Measurements from ENCODE around the gene HAVCR1.
"Not testable (repeated sequence)": the region's sequence is repeated elsewhere in the genome, so short reads cannot be mapped to it uniquely, and the experiment has no call there.

HAVCR1 gene

DNA sequence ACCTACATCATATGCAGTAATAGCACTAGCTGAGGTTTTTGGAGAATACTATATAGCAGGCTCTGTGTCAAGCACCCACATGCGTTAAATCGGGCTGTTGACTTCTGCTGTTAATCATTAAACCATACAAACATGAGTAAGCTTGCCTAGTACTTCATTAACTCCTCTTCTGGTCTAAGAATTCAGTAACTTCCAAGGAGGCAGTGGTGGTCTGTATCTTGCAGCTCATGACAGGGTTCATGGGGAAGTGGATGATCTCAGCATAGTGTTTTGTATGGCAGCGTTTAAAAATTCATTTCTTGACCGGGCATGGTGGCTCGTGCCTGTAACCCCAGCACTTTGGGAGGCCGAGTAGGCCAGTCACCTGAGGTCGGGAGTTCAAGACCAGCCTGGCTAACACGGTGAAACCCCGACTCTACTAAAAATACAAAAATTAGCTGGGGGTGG, at the start of gene HAVCR1:
Gene HAVCR1 (minus strand): TSS at position 24 of the 447 bp plus-strand sequence. CDS start 1,173 bp downstream, outside the sequence.
- DNase-seq = no peak

DNA sequence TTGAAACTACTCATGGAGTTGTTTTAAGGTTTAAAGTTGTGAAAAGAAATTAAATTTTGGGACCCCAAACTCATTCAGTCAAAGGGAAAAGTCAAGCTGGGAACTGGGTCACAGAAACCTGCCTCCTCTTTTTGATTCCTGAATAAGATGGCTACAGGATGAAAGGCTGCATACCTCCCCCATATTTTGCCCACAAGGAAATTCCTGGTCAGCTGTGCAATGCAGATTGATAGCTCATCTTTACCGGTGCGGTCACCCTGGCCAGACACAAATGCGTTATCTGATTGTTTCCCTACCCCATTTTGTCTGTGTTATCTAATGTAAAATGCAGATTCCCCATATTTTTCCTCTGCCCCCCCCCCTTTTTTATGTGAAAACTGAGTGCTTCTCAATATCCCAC, 48.6 kb upstream of the HAVCR1 start:
- no peak for DNase-seq

DNA sequence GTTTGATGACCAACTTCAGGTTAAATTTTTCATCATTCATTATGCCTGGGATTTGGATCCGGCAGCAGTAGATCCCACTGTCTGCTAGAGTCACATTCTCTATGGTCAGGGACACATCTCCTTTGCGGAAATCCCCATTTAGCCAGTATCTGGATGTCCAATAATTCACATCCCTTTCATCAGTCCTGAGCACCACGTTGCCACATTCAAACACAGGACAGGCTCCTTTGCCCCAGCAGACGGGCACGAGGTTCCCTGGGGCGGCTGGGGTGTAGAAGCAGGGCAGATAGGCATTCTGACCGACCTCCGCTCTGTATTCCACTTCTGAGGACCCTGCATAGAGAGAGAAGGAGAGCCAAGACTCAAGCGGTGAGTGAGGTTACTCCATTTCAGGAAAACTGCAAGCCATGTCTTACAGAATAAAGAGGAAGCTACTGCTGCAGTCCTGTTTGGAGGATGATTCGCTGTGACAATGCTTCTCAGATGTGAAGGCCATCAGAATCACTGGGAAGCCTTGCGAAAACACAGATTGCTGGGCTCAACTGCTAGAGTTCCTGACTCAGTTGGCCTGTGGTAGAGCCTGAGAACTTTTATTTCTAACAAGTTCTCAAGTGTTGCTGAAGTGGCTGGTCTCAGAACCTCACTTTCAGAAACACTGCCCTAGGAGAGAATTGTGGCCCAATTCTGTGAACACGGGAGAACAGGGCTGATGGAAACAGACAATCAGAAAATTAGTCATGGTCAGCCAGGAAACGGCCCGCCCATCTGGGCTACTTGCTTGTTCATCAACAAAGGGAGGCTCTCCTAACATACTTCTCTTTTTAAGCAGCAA, 47.9 kb upstream of the HAVCR1 start:
- DNase-seq = no peak

DNA sequence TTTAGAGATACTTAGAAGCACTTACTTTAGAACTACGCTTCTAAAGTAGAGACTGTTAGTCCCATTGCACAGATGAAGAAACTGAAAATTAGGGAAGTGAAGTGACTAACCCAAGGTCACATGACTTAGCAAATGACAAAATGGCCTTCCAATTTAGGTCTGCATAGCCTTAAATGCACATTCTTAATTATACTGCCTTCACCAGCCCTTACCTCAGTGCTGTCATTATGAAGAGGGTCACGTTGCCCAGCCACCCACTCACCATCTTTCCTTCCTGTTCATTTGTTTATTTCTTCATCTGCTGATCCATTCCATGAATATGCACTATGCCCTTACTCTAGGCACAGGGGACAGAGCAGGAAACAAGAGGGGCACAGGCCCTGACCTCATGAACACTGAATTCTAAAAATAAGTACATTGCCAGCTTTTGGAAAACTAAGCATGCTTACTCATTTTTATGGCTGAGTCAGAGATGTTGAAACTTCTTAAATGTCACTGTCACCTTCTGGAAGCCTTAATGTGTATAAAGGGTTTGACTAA, 41.3 kb upstream of the HAVCR1 start:
- no peak for DNase-seq

DNA sequence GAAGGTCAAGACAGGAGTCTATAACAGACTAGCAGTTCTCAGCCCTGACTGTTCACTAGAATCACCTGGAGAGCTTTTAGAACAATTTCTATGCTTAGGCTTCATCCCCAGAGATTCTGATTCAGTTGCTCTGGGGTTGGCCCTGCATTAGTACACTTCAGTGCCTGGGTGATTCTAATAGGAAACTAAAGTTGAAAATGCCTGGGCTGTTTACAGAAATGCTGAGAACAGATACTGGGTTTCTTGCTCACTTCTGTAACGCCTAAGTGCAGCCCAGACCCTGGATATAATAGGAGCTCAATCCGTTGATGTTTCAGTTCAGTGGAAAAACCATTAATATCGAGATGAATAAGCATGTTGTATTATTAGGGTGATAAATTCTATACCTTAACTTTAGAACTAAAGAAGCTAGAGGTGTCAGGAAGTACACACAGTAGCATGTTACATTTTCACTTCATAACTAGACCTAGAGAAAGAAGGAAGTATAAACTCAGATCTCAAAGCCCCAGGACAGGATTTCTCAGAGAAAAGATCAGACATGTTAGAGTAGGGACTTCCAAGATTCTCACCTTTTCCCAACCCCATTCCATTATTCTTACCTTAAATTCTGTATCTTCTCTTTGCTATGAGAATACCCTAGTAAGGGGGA, 29.6 kb upstream of the HAVCR1 start:
- no peak for DNase-seq

DNA sequence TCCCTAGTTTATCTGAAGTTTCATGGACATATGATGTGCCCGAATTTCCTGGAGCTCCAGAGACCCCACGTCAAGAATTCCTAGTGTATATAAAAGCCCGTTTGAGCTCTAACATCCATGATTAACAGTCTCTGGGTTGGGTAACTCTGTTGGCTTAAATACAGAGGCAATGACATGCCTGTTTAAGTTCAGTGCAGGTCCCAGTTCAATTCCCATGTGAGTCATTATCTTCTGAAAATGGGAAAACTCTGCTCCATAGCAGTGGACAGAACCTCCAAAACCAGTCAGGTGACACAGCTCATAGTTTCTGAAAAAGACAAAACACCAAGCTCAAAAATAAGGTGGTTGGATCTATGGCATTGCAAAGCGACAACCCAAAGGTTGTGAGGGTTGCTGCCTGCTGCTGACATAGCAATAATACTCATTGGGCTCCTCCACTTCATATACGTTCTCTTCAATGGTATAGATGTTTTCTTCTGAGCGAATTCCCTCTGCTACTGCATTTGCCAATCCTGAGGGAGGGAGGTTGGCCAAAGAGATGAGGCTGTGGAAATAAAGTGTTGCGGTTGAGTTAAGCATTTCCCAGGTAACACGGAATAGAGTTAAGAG, 27.9 kb upstream of the HAVCR1 start:
- DNase-seq = no peak

DNA sequence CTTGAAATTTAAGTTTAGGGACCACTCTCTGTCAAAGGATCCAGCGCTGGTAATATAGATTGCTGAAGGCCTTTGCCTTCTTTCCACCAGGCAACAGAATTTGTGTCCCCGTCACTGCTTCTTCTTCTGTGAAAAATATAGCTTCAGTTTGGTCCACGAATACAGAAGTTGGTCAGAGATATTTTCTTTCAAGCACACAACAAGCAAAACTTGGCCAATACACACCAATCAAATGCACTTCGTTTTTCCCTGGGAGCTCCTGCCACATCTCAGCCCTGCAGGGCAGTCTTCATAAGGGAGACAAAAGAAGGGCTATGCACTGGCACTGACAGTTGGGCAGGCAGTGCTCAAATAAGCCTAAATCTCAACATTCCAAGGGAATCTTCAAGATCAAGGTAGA, 27.0 kb upstream of the HAVCR1 start:
- no peak for DNase-seq

DNA sequence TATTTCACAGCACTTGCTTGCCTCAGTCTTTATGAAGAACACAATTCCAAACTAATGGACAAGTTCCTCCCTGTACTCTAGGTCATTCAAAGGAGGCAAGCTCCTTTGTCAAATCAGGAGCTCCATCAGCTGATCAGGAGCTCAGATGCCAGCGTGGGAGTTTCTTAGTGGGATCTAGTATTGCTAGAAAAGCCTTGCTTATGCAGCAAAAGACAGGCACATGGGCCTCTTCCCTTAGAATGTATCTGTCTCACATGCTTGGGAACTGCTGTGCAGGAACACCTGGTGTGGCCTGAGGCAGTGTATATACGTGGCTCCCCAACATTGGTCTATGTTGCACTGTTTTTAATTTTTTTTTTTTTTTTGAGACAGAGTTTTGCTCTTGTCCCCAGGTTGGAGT, 21.4 kb upstream of the HAVCR1 start:
- DNase-seq = no peak

DNA sequence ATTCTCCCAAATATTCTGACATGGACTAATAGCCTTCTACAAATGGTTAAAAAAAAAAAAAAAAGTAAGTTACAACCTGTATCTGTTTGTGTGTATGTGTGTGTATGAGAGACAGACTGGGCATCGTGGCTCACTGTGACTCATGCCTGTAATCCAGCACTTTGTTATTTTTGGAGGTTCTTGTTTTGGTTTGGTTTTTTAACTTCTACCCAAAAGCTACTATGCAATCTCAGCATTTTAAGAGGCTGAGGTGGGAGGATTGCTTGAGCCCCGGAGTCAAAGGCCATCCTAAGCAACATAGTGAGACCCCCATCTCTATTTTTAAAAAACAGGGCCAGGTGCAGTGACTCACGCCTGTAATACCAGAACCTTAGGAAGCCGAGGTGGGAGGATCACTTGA, 17.6 kb upstream of the HAVCR1 start:
- no peak for DNase-seq

DNA sequence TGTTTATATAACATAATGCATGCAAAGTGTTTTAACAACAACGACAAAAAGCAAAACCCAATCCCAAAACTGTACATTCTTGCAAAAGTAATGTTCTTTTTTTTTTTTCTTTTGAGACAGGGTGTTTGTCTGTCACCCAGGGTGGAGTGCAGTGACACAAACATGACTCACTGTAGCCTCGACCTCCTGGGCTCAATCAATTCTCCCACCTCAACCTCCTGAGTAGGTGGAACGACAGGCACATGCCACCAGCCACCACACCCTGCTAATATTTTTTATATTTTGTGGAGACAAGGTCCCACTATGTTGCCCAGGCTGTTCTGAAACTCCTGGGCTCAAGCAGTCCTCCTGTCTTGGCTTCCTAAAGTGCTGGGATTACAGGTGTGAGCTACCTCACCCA, 13.6 kb upstream of the HAVCR1 start:
- DNase-seq = no peak

DNA sequence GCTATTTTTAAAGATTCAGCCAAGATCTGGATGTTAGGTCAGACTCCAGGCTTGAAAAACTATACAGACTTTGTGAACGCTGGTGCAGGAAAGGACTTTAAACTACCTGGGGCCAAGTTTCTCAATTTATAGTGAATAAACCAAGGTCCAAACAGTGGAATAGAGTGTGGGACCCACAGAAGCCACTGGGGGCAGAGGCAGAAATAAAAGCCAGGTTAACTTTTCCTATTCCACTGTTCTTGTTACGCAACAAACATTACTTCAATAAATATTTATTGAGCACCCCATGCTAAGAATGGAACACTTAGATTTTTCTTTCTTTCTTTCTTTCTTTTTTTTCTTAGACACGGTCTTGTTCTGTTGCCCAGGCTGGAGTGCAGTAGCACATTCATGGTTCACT, 11.0 kb upstream of the HAVCR1 start:
- DNase-seq = no peak

DNA sequence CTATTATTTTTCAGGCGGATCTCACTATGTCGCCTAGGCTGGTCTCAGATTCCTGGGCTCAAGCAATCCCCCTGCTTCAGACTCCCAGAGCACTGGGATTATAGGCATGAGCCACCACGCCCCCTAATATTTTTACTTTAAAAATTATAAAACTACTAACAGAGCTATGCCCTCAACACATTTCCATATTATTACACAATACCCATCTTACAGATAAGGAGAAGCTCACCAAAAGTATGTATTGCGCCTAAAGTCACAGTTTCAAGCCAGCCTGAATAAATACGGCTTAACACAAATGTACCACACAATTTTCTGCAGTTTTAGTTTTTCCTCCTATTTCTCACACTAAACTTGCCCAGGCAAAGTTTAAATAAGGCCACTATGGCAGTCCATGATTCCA, 9.9 kb upstream of the HAVCR1 start:
- DNase-seq = no peak

DNA sequence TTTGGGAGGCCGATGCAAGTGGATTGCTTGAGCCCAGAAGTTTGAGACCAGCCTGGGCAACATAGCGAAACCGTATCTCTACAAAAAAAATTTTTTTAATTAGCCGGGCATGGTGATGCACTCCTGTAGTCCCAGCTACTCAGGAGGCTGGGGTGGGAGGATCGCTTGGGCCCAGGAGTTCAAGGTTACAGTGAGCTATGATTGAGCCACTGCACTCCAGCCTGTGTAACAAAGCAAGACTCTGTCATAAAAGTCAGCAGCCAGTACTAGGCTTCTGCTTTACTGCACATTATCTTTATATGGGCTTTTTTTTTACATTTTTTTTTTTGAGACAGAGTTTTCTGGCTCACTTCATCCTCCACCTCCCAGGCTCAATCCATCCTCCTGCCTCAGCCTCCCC, 9.4 kb upstream of the HAVCR1 start:
- DNase-seq = no peak

DNA sequence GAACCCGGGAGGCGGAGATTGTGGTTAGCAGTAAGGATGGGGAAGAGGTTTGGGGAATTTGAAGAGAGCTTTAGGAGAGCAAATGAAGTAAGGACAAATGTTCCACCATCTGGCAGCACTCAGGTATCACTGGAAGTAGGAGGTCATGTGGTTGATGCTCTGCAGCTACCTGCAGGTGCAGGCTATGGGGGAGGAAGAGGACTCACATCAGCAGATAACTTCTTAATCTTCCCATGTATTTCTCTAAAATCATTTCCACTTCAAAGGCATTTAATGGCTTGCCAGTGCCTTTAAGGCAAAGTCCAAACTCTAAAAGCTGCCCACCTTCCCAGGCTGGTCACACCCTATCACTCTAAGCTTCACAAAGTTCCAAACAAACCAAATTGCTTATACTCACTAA, 8.1 kb upstream of the HAVCR1 start:
- no peak for DNase-seq

DNA sequence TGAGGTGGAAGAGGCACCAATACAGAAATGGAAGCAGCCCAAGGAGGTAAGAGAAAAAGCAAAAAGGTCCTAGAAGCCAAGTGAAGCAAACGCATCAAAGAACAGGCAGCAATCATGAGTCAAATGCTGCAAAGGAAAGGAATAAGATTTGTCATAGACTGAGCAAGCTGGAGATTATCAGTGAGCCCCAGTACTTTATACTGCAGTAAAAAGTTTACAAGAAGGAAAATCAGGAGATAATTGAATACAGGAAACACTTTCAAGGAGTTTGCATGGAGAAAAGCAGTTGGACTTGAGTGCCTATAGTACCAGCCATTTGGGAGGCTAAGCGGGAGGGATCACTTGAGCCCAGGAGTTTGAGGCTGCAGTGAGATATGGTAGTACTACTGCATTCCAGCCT, 7.2 kb upstream of the HAVCR1 start:
- no peak for DNase-seq

DNA sequence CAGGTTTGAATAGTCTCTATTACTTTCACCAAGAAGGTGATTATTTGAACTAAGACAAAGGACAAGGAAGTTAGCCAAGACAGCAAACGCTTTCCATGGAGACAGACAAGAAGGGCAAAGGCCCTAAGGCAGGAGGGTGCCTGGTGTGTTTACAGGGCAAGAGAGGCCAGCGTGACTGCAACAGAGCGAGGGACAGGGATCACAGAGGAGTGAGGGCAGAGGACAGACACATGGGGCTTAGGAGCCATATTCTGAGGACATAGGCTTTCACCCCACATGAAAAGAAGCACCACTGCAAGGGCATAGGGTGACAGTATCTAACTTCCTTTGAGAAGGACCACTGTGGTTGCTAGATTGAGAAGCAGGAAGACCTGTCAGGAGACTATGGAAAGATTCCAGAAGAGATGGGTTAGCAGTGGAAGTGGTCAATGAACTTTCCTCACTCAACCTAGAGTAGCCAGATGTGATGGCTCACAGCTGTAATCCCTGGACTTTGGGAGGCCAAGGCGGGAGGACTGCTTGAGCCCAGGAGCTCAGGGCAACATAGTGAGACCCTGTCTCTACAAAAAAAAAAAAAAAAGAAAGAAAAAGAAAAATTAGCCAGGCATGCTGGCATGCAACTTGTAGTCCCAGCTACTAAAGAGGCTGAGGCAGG, 5.0 kb upstream of the HAVCR1 start:
- DNase-seq = no peak

DNA sequence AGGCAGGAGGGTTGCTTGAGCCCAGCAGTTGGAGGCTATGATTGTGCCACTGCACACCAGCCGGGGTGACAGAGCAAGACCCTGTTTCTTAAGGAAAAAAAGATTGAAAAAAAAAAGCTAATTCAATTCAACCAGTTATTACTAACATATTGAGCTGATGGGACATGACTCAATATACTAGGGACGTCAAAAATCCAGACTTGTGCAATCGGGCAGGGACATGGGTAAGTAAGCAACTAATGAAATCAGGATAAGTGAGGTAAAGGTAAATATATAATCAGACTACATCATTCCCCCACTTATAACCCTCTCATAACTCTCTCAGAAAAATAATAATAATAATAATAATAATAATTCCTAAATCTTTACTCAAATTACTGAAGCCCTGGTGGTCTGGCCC, 975 bp upstream of the HAVCR1 start:
- DNase-seq = no peak

DNA sequence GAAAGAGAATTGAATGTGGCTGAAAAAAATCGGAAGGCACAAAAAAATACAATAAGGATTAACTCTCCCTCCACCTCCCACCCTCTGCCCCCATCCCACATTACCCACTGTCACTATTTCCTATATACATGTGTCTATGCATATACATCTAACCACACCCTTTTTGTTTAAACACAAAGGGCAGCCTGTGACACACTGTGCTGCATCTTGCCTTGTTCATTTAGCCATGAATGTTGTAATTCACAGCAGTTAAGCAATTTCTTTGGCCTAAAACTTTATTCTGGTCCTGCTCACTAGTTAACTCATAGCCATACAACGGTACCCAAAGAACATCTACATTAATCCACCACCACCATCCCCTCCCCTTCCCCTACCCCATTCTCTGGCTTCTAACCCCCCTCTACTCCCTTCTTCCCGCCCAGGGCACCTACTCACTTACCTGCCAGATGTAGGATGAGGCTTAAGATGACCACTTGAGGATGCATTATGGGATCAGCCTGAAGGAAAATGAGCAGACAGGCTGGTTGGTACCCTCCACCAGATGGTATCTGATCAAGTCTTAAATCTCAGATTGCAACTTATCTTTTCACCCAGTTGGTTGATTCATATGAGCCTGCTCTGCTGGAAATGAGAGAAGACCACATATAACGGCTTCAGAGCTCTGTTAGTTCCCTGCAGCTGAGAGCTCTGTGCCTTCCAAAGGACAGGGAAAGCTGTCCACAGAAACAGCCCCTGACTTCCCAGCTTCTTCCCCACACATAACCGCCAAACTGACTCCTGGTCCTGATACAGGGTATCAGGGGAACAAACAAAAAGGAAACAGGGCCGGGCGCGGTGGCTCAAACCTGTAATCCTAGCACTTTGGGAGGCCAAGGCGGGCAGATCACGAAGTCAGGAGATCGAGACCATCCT, 1.2 kb downstream of the HAVCR1 start:
- DNase-seq = no peak

DNA sequence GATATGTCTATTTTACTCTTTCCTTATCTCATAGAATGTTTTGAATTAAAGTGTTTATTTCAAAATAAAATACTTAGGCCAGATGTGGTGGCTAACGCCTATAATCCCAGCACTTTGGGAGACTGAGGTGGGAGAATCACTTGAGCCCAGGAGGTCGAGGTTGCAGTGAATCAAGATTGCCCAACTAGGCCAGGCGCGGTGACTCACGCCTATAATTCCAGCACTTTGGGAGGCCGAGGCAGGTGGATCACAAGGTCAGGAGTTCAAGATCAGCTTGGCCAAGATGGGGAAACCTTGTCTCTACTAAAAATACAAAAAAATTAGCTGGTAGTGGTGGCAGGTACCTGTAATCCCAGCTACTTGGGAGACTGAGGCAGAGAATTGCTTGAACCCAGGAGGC, 2.1 kb downstream of the HAVCR1 start:
- not testable (repeated sequence) for DNase-seq

DNA sequence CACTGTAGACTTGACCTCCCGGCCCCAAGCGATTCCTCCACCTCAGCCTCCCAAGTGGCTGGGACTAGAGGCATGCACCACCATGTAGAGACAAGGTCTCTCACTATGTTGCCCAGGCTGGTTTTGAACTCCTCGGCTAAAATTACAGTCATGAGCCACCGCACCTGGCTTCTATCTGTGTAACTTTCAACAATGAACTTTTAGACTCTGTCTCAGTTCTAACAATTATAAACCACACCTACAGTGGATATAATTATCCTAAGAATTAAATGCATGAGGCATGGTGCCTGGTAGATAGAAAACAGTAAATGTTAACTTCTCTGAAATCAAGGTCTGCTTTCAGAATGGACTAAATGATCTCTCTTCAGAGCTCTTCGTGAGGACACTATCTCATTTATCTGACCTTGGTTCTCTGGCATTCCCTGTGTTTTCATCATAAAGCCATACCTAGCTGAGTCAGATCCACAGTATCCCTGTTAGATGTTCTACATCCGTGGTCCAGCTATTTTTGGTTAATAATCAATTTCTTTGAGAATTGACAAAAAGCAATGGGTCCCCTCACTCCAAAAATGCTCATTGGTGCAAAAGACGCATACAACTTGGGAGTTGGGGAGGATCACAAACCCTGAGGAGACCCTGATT, 7.2 kb downstream of the HAVCR1 start:
- no peak for DNase-seq

DNA sequence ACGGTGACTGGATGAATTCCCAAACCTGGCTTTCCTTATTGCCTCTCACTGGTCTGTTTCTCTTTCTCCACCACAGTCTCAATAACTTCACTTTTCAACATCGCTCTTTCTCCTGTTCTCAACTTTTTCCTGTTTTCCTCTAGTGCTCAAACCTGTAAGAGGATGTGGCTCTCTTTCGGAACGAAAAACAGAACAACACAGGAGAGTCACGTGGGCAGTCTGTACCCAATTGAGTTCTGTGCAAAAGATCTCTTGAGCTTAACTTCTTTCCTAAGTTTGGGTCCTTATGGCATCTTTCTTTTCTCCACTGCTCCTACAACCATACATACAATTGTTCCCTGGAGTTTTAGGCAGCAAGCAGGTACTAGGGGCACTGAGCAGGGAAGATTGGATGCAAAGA, 8.9 kb downstream of the HAVCR1 start:
- no peak for DNase-seq

DNA sequence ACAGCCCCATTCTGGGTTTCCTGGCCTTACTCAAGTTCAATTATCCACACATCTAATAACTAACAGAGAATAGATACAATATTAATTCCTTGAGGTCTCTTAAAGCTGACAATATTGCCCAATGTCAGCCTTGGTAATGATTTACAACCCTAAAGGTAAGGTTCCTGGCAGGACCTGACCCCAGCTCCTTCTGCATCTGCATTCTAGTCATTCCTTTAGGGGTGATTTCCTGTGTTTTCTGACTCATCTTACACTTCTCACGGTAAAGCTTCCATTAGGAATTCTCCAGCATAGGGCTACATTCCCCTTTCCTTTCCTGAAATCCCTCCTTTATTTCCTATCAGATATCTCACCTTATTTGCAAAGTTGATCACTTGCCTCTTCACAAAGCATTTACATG, 9.3 kb downstream of the HAVCR1 start:
- no peak for DNase-seq

All from NCI-H2029 treated with DMSO at 0.1 percent for 48 hours (cell line).